Nephron (organoid): ENCODE measurements around the gene NTF3.
A peak's percentile ranks its signal among the peaks of the same experiment; 100 is the strongest.

Experiments
- H3K27ac Mint-ChIP-seq, 3 experiments: 2 replicates each; pipeline ENCODE4 v1.8.0; 2020; ENCODE audit warnings: mixed read lengths in 3 of 3, mild to moderate bottlenecking in 2 of 3, moderate library complexity in 1 of 3
- H3K27me3 Mint-ChIP-seq: 2 replicates; pipeline ENCODE4 v1.8.0; 2021; ENCODE audit warnings: low read depth, mild to moderate bottlenecking, moderate library complexity, mixed read lengths
- H3K36me3 Mint-ChIP-seq: 2 replicates; pipeline ENCODE4 v1.8.0; 2020; ENCODE audit warnings: low read depth, mixed read lengths
- H3K4me1 Mint-ChIP-seq: 2 replicates; pipeline ENCODE4 v1.8.0; 2020; ENCODE audit warnings: mixed read lengths
- H3K4me3 Mint-ChIP-seq, 3 experiments: 2 replicates each; pipeline ENCODE4 v1.8.0; 2020; ENCODE audit warnings: mild to moderate bottlenecking in 3 of 3, mixed read lengths in 3 of 3, moderate library complexity in 2 of 3
- H3K9me3 Mint-ChIP-seq: 2 replicates; pipeline ENCODE4 v1.8.0; 2020; ENCODE audit warnings: mixed read lengths
- CTCF ChIP-seq, 3 experiments: fragments of 200-600 bp; sonication (generic); IDR thresholded peaks; one replicate each; pipeline ENCODE4 v1.5.0; 2021; ENCODE audit warnings: antibody characterized with exemption in 3 of 3; ENCODE audit not compliant: unreplicated experiment in 3 of 3

Gene NTF3

DNA sequence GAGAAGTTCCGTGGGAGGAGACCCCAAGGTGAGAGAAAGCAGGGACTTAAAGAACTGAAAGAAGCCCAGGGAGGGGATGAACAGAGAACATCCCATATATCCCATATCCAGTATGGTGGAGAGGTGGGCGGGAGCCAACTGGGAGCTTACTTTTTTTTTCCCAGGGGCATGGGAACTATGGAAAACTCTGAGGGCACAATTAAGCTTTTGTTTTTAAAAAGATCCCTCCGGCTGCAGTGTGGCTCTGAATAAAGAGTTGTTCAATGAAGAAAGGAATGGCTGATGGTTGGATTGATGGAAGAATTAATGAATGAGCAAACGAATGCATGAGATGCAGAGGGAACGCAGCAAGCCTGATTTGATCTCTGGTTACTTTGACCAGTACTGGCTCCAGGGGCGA, 12.6 kb downstream of the NTF3 start:
- no peak for TF ChIP-seq CTCF (IDR thresholded peaks at IDR 0.05; ENCODE audit: unreplicated experiment in 3 of 3)
- H3K27ac Mint-ChIP-seq, result no peak overlapping the region
- peaks cover 28% of the 10 kb centered on the region for H3K27me3 Mint-ChIP-seq
- H3K4me1 Mint-ChIP-seq, result peaks cover 56% of the 10 kb centered on the region
- no peaks in the 10 kb centered on the region for H3K9me3 Mint-ChIP-seq
- no peaks in the 10 kb centered on the region for H3K36me3 Mint-ChIP-seq
- H3K4me3 Mint-ChIP-seq, result no peak overlapping the region

- Mint-ChIP-seq H3K9me3 (no peaks in the 10 kb centered on the region), H3K4me3 (no peak overlapping the region), H3K27me3 (peaks cover 23% of the 10 kb centered on the region), H3K27ac (no peak overlapping the region), H3K4me1 (peaks cover 34% of the 10 kb centered on the region), H3K36me3 (no peaks in the 10 kb centered on the region)
- TF ChIP-seq CTCF (IDR thresholded peaks at IDR 0.05; ENCODE audit: unreplicated experiment in 3 of 3), result no peak
Measured at GRCh38 chr12:5447320-5447719, 15.4 kb downstream of the NTF3 start.

DNA sequence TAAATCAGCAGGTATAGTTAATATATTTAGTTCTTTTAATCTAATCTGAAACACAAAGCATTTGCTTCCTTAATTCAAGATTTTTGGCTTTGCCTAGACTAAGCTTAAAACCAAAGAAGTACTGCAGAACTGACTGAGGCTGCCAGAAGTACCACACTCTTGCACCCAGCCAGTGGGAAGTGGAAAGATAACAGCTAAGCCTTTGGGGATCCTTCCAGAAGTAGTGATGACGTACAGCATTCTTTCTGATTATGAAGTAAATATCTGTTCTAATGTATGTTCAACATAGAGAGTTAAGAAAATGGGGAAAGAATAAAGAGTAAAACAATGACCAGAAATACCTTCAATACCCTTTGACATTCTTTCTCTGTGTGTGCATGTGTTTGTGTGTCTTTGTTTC, 19.3 kb downstream of the NTF3 start:
- no peak for TF ChIP-seq CTCF (IDR thresholded peaks at IDR 0.05; ENCODE audit: unreplicated experiment in 3 of 3)

DNA sequence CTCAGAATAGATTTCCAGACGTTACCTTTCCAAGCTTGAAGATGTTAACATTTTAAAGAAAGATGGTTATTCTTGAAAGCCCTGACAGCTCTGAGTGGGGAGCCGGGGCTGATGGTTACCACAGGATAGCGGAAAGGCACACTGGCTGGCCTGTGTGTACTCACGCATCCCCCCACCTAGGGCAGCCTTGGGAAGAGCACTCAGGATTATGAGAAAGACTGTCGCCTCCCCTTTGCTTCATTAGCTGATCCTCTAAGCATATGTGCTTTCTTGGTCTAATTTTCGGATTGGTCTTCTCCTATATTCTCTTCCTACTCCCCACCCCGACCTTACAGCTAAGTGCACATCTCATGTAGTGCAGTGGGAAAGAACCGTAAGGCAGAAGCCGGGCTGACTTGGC, 20.7 kb downstream of the NTF3 start:
- Mint-ChIP-seq H3K27ac (no peak overlapping the region), H3K27me3 (peaks cover 7% of the 10 kb centered on the region), H3K4me3 (no peak overlapping the region), H3K9me3 (no peaks in the 10 kb centered on the region), H3K36me3 (no peaks in the 10 kb centered on the region), H3K4me1 (peaks cover 58% of the 10 kb centered on the region)
- no peak for TF ChIP-seq CTCF (IDR thresholded peaks at IDR 0.05; ENCODE audit: unreplicated experiment in 3 of 3)

More for the DNA sequence above, 19.3 kb downstream of the NTF3 start:
- no peak overlapping the region for H3K27ac Mint-ChIP-seq
- peaks cover 46% of the 10 kb centered on the region for H3K4me1 Mint-ChIP-seq
- no peak overlapping the region for H3K4me3 Mint-ChIP-seq
- no peaks in the 10 kb centered on the region for H3K36me3 Mint-ChIP-seq
- peaks cover 14% of the 10 kb centered on the region for H3K27me3 Mint-ChIP-seq
- H3K9me3 Mint-ChIP-seq, result no peaks in the 10 kb centered on the region

GRCh38 chr12:5453466-5453865, 21.6 kb downstream of the NTF3 start:
- Mint-ChIP-seq H3K4me3 (no peak overlapping the region), H3K27me3 (peaks cover under 1% of the 10 kb centered on the region), H3K4me1 (peaks cover 60% of the 10 kb centered on the region), H3K9me3 (no peaks in the 10 kb centered on the region), H3K36me3 (no peaks in the 10 kb centered on the region), H3K27ac (peak overlapping the region; percentile 31 to 35 (median 32))
- TF ChIP-seq CTCF (IDR thresholded peaks at IDR 0.05; ENCODE audit: unreplicated experiment in 3 of 3), result no peak

DNA sequence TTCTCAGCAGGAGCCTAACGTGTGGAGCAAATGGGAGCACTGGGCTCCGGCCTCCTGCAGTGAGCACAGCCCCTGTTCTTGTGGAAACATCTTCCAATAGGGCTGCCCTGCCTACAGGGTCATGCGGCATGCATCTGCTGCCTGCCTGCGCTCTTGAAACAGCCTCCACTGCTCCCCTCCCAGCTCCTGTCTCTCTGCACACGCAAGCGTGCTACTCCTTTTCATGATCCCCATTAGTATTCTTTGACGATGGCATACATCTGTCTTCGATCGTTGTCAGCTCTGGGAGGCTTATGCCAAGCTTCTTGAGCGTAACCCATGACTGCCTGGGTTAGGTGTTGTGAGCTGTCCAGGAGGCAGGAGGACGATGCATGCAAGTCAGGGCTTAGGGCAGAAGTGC, 23.1 kb downstream of the NTF3 start:
- Mint-ChIP-seq H3K27me3 (no peaks in the 10 kb centered on the region), H3K36me3 (no peaks in the 10 kb centered on the region), H3K27ac (peak overlapping the region in 1 of 3 experiments; percentile 44), H3K9me3 (no peaks in the 10 kb centered on the region), H3K4me3 (no peak overlapping the region), H3K4me1 (peaks cover 53% of the 10 kb centered on the region)
- no peak for TF ChIP-seq CTCF (IDR thresholded peaks at IDR 0.05; ENCODE audit: unreplicated experiment in 3 of 3)
